NT2/D1 (cell line): ENCODE measurements around the gene ADH5.

ENCODE experiments used
- SUZ12 ChIP-seq: IDR thresholded peaks from 2 replicates; pipeline ENCODE4 v1.6.1; 2011; ENCODE audit not compliant: insufficient read length, insufficient read depth; ENCODE audit errors: extremely low read depth
- YY1 ChIP-seq: IDR thresholded peaks from 2 replicates; pipeline ENCODE4 v1.6.1; 2011; ENCODE audit not compliant: insufficient read length, insufficient read depth
- ZNF274 ChIP-seq: IDR thresholded peaks from 2 replicates; pipeline ENCODE4 v1.6.1; 2011; ENCODE audit warnings: mild to moderate bottlenecking, low read depth, low read length

DNA sequence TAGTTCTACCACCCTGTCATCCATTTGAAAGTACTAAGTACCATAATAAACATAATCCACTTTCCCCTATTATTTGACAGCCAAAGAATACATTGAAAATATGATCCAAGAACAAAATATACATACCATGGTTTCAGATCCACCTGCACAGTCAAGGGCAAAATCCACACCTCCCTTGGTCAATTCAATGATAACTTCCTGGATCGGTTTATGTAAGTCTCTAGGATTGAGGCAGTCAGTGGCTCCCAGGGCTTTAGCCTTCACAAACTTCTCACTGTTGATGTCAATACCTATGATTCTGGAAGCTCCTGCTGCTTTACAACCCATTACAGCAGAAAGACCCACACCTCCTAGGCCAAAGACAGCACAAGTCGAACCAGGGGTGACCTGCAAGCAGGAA, 42.8 kb upstream of the ADH5 start:
- TF ChIP-seq YY1 (no peak), SUZ12 (no peak), ZNF274 (no peak)
